ENCODE measurements around the gene ETS1. TPM values are rescaled to one million over a fixed set of nuclear protein-coding genes. Genes with fewer than 3 reads are reported as not detected.

Gene ETS1
- total and polyA plus RNA-seq, 5 experiments from 2014 or later, result 407 to 962 (median 433) TPM

GRCh38 chr11:128511712-128512111 is 75.6 kb downstream of the ETS1 start:
- Mint-ChIP-seq H3K27ac (peak overlapping the region; percentile 93 to 98 (median 96)), H3K36me3 (peaks cover 37 to 91% (median 52%) of the 10 kb centered on the region in 3 donors), H3K9me3 (no peaks in the 10 kb centered on the region), H3K4me1 (peaks cover 56 to 99% (median 93%) of the 10 kb centered on the region in 4 donors), H3K4me3 (peak overlapping the region; percentile 89 to 99 (median 98)), H3K27me3 (no peaks in the 10 kb centered on the region)
- POLR2A ChIA-PET, result interaction anchor here (0.9 to 28.4 kb wide), 15 partner anchors 9 to 222 kb away, joined by 3 to 603 read pairs (median 10); no protein-coding TSS in a partner anchor
- DNase-seq (no peak), ATAC-seq (no peak)

- H3K4me3 Mint-ChIP-seq, result peak overlapping the region; percentile 87 to 99 (median 98)
- ATAC-seq, result no peak
Measured at GRCh38 chr11:128509621-128510389, 77.6 kb downstream of the ETS1 start.

GRCh38 chr11:128508770-128509510 is 78.4 kb downstream of the ETS1 start:
- H3K4me1 Mint-ChIP-seq, result peaks cover 61 to 100% (median 97%) of the 10 kb centered on the region in 4 donors
- peak in 5 of 10 donors; percentile 47 to 60 (median 58) for DNase-seq
- H3K27me3 Mint-ChIP-seq, result no peaks in the 10 kb centered on the region
- H3K27ac Mint-ChIP-seq, result peak overlapping the region; percentile 93 to 99 (median 96)
- H3K9me3 Mint-ChIP-seq, result no peaks in the 10 kb centered on the region
- POLR2A ChIA-PET, result interaction anchor here (0.7 to 28.4 kb wide), 19 partner anchors 8 to 217 kb away, joined by 3 to 603 read pairs (median 4); no protein-coding TSS in a partner anchor
- H3K36me3 Mint-ChIP-seq, result peaks cover 26 to 91% (median 43%) of the 10 kb centered on the region in 3 donors
- peak overlapping the region; percentile 87 to 99 (median 98) for H3K4me3 Mint-ChIP-seq
- peak; percentile 41 for ATAC-seq

More at GRCh38 chr11:128509621-128510389, 77.6 kb downstream of the ETS1 start:
- no peak for DNase-seq
- H3K27ac Mint-ChIP-seq, result peak overlapping the region; percentile 93 to 99 (median 96)
- H3K36me3 Mint-ChIP-seq, result peaks cover 31 to 93% (median 43%) of the 10 kb centered on the region in 3 donors
- POLR2A ChIA-PET, result interaction anchor here (0.7 to 28.4 kb wide), 18 partner anchors 9 to 218 kb away, joined by 3 to 603 read pairs (median 4); no protein-coding TSS in a partner anchor
- no peaks in the 10 kb centered on the region for H3K9me3 Mint-ChIP-seq
- H3K4me1 Mint-ChIP-seq, result peaks cover 59 to 100% (median 97%) of the 10 kb centered on the region in 4 donors
- H3K27me3 Mint-ChIP-seq, result no peaks in the 10 kb centered on the region

- POLR2A ChIA-PET, result interaction anchor here (0.8 to 28.4 kb wide), 13 partner anchors 7 to 216 kb away, joined by 3 to 603 read pairs (median 9); no protein-coding TSS in a partner anchor
- Mint-ChIP-seq H3K27ac (peak overlapping the region; percentile 93 to 99 (median 96)), H3K4me1 (peaks cover 63 to 100% (median 96%) of the 10 kb centered on the region in 4 donors), H3K4me3 (peak overlapping the region; percentile 87 to 99 (median 98)), H3K27me3 (no peaks in the 10 kb centered on the region), H3K36me3 (peaks cover 21 to 87% (median 34%) of the 10 kb centered on the region in 3 donors), H3K9me3 (no peaks in the 10 kb centered on the region)
- no peak for ATAC-seq
- DNase-seq, result no peak
Measured at GRCh38 chr11:128507936-128508335, 79.4 kb downstream of the ETS1 start.

GRCh38 chr11:128506999-128507611 is 80.3 kb downstream of the ETS1 start:
- no peaks in the 10 kb centered on the region for H3K9me3 Mint-ChIP-seq
- DNase-seq, result peak in 1 of 10 donors; percentile 64

GRCh38 chr11:128506356-128506755 is 81.0 kb downstream of the ETS1 start:
- Mint-ChIP-seq H3K27ac (peak overlapping the region; percentile 93 to 99 (median 96)), H3K9me3 (no peaks in the 10 kb centered on the region), H3K27me3 (no peaks in the 10 kb centered on the region), H3K4me3 (peak overlapping the region; percentile 87 to 99 (median 98)), H3K36me3 (peaks cover 10 to 83% (median 24%) of the 10 kb centered on the region in 3 donors), H3K4me1 (peaks cover 59 to 100% (median 96%) of the 10 kb centered on the region in 4 donors)
- no peak for ATAC-seq
- POLR2A ChIA-PET, result interaction anchor here (0.6 to 28.4 kb wide), 13 partner anchors 9 to 220 kb away, joined by 3 to 603 read pairs (median 5); no protein-coding TSS in a partner anchor
- peak in 1 of 10 donors; percentile 41 for DNase-seq

More at GRCh38 chr11:128506999-128507611, 80.3 kb downstream of the ETS1 start:
- POLR2A ChIA-PET, result interaction anchor here (0.6 to 28.4 kb wide), 13 partner anchors 7 to 216 kb away, joined by 3 to 603 read pairs (median 9); no protein-coding TSS in a partner anchor
- H3K4me3 Mint-ChIP-seq, result peak overlapping the region; percentile 87 to 99 (median 98)
- H3K36me3 Mint-ChIP-seq, result peaks cover 15 to 83% (median 26%) of the 10 kb centered on the region in 3 donors
- H3K27ac Mint-ChIP-seq, result peak overlapping the region; percentile 93 to 99 (median 96)
- H3K27me3 Mint-ChIP-seq, result no peaks in the 10 kb centered on the region
- peaks cover 57 to 100% (median 96%) of the 10 kb centered on the region in 4 donors for H3K4me1 Mint-ChIP-seq
- ATAC-seq, result peak; percentile 5 to 11

- H3K4me1 Mint-ChIP-seq, result peaks cover 59 to 100% (median 97%) of the 10 kb centered on the region in 4 donors
- no peak for DNase-seq
Measured at GRCh38 chr11:128505449-128506065, 81.8 kb downstream of the ETS1 start.

GRCh38 chr11:128504486-128504885 is 82.9 kb downstream of the ETS1 start:
- no peaks in the 10 kb centered on the region for H3K9me3 Mint-ChIP-seq
- H3K27ac Mint-ChIP-seq, result peak overlapping the region; percentile 93 to 99 (median 96)
- POLR2A ChIA-PET, result interaction anchor here (0.7 to 28.4 kb wide), 15 partner anchors 6 to 213 kb away, joined by 3 to 603 read pairs (median 4); no protein-coding TSS in a partner anchor
- H3K36me3 Mint-ChIP-seq, result peaks cover 15 to 79% (median 29%) of the 10 kb centered on the region in 3 donors
- H3K27me3 Mint-ChIP-seq, result no peaks in the 10 kb centered on the region
- DNase-seq, result no peak
- H3K4me3 Mint-ChIP-seq, result peak overlapping the region; percentile 87 to 99 (median 98)
- H3K4me1 Mint-ChIP-seq, result peaks cover 57 to 99% (median 96%) of the 10 kb centered on the region in 4 donors
- ATAC-seq, result no peak

More at GRCh38 chr11:128505449-128506065, 81.8 kb downstream of the ETS1 start:
- Mint-ChIP-seq H3K36me3 (peaks cover 10 to 83% (median 27%) of the 10 kb centered on the region in 3 donors), H3K27me3 (no peaks in the 10 kb centered on the region), H3K4me3 (peak overlapping the region; percentile 87 to 99 (median 98)), H3K27ac (peak overlapping the region; percentile 93 to 99 (median 96)), H3K9me3 (no peaks in the 10 kb centered on the region)
- no peak for ATAC-seq
- POLR2A ChIA-PET, result interaction anchor here (0.6 to 28.4 kb wide), 17 partner anchors 8 to 219 kb away, joined by 3 to 603 read pairs (median 4); no protein-coding TSS in a partner anchor

- DNase-seq (peak in 8 of 10 donors; percentile 51 to 68 (median 59)), ATAC-seq (peak; percentile 46 to 79)
- Mint-ChIP-seq H3K4me3 (peak overlapping the region; percentile 87 to 99 (median 98)), H3K4me1 (peaks cover 60 to 99% (median 96%) of the 10 kb centered on the region in 4 donors), H3K27me3 (no peaks in the 10 kb centered on the region), H3K27ac (peak overlapping the region; percentile 93 to 99 (median 96)), H3K36me3 (peaks cover 15 to 80% (median 27%) of the 10 kb centered on the region in 3 donors), H3K9me3 (no peaks in the 10 kb centered on the region)
- POLR2A ChIA-PET, result interaction anchor here (0.9 to 28.4 kb wide), 14 partner anchors 7 to 308 kb away, joined by 3 to 603 read pairs (median 4); no protein-coding TSS in a partner anchor
Measured at GRCh38 chr11:128503245-128503991, 83.9 kb downstream of the ETS1 start.

- Mint-ChIP-seq H3K36me3 (peaks cover 15 to 81% (median 26%) of the 10 kb centered on the region in 3 donors), H3K4me3 (peak overlapping the region; percentile 87 to 99 (median 98)), H3K27me3 (no peaks in the 10 kb centered on the region), H3K9me3 (no peaks in the 10 kb centered on the region), H3K4me1 (peaks cover 63 to 100% (median 97%) of the 10 kb centered on the region in 4 donors), H3K27ac (peak overlapping the region; percentile 93 to 99 (median 96))
- POLR2A ChIA-PET, result interaction anchor here (0.9 to 28.4 kb wide), 12 partner anchors 8 to 233 kb away, joined by 3 to 603 read pairs (median 20); partner anchors contain the start of gene FLI1
- DNase-seq (no peak), ATAC-seq (no peak)
Measured at GRCh38 chr11:128502726-128503125, 84.6 kb downstream of the ETS1 start.

All from naive thymus-derived CD8-positive, alpha-beta T cell (primary cell).